HG02885 (cell line): ENCODE measurements around the gene P2RY6.

Source experiments
- ATAC-seq: cut with Tn5 transposase; IDR thresholded peaks from one replicate; pipeline ENCODE4 v1.9.1; 2021; ENCODE audit warnings: mild to moderate bottlenecking; ENCODE audit not compliant: unreplicated experiment, poor library complexity

The P2RY6 gene

GRCh38 chr11:73293356-73293936, 21.3 kb downstream of the P2RY6 start:
- ATAC-seq, result no peak

GRCh38 chr11:73294604-73295003, 22.5 kb downstream of the P2RY6 start:
- no peak for ATAC-seq

GRCh38 chr11:73295241-73295995, 23.3 kb downstream of the P2RY6 start:
- ATAC-seq, result no peak

GRCh38 chr11:73295996-73296318, 23.8 kb downstream of the P2RY6 start:
- no peak for ATAC-seq

GRCh38 chr11:73296501-73297230, 24.5 kb downstream of the P2RY6 start:
- ATAC-seq, result no peak

GRCh38 chr11:73297231-73297590, 25.1 kb downstream of the P2RY6 start:
- ATAC-seq, result no peak

GRCh38 chr11:73297702-73298101, 25.6 kb downstream of the P2RY6 start:
- ATAC-seq, result no peak

GRCh38 chr11:73298233-73298632, 26.1 kb downstream of the P2RY6 start:
- no peak for ATAC-seq

- no peak for ATAC-seq
Measured at GRCh38 chr11:73299751-73300150, 27.6 kb downstream of the P2RY6 start.

- no peak for ATAC-seq
Measured at GRCh38 chr11:73306069-73306841, 34.1 kb downstream of the P2RY6 start.

- no peak for ATAC-seq
Measured at GRCh38 chr11:73306977-73307322, 34.8 kb downstream of the P2RY6 start.

- ATAC-seq, result peak; percentile 62
Measured at GRCh38 chr11:73307323-73308002, 35.3 kb downstream of the P2RY6 start.

- peak; percentile 29 for ATAC-seq
Measured at GRCh38 chr11:73308003-73308960, 36.1 kb downstream of the P2RY6 start, which contains the start of gene ARHGEF17. Gene ARHGEF17, plus strand, starts transcription at chr11:73308276. Its CDS starts 363 bp downstream, at chr11:73308639.

- no peak for ATAC-seq
Measured at GRCh38 chr11:73308961-73309919, 37.1 kb downstream of the P2RY6 start.

GRCh38 chr11:73310076-73310475, 37.9 kb downstream of the P2RY6 start:
- ATAC-seq, result no peak

- no peak for ATAC-seq
Measured at GRCh38 chr11:73310661-73311393, 38.7 kb downstream of the P2RY6 start.

- no peak for ATAC-seq
Measured at GRCh38 chr11:73311394-73311869, 39.3 kb downstream of the P2RY6 start.
